PC-3 (cell line): ENCODE results near the gene MAP6.

Experiments used
- EZH2 ChIP-seq: fragments of 300-600 bp; sonication (generic); IDR thresholded peaks from one replicate; pipeline ENCODE4 v1.6.1; 2017; ENCODE audit warnings: antibody characterized with exemption, mild to moderate bottlenecking, low read length; ENCODE audit not compliant: unreplicated experiment
- EZH2phosphoT487 ChIP-seq: fragments of 300-600 bp; sonication (generic); IDR thresholded peaks from 2 replicates; pipeline ENCODE4 v1.6.1; 2018; ENCODE audit warnings: mild to moderate bottlenecking, antibody characterized with exemption, low read length, borderline replicate concordance
- TF ChIP-seq, protein P1 (sequence below): fragments of 300-600 bp; sonication (generic); conservative IDR thresholded peaks from 2 replicates; pipeline ENCODE4 v1.5.1; 2017; ENCODE audit warnings: antibody characterized with exemption, low read depth, mild to moderate bottlenecking, low read length

GRCh38 chr11:75574698-75575602 is 93.9 kb downstream of the MAP6 start:
- TF ChIP-seq, protein P1, sequence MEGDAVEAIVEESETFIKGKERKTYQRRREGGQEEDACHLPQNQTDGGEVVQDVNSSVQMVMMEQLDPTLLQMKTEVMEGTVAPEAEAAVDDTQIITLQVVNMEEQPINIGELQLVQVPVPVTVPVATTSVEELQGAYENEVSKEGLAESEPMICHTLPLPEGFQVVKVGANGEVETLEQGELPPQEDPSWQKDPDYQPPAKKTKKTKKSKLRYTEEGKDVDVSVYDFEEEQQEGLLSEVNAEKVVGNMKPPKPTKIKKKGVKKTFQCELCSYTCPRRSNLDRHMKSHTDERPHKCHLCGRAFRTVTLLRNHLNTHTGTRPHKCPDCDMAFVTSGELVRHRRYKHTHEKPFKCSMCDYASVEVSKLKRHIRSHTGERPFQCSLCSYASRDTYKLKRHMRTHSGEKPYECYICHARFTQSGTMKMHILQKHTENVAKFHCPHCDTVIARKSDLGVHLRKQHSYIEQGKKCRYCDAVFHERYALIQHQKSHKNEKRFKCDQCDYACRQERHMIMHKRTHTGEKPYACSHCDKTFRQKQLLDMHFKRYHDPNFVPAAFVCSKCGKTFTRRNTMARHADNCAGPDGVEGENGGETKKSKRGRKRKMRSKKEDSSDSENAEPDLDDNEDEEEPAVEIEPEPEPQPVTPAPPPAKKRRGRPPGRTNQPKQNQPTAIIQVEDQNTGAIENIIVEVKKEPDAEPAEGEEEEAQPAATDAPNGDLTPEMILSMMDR: peak; percentile 24; the same call in 1 of the 2 replicates
- TF ChIP-seq EZH2phosphoT487: no peak
- TF ChIP-seq EZH2: no peak
